GM08714 (cell line): Measurements from ENCODE around the gene FOXE1.
A peak's percentile ranks its signal among the peaks of the same experiment; 100 is the strongest.

Source experiments
- H3K4me3 ChIP-seq: fragments of 200-500 bp; sonication (Bioruptor generic); 2 replicates; pipeline ENCODE4 v1.5.1; 2014; ENCODE audit warnings: mild to moderate bottlenecking, low read length, inconsistent platforms
- ZNF274 ChIP-seq: IDR thresholded peaks from 2 replicates; pipeline ENCODE4 v1.6.1; 2012; ENCODE audit warnings: mild to moderate bottlenecking, low read depth, low read length

The FOXE1 gene

DNA sequence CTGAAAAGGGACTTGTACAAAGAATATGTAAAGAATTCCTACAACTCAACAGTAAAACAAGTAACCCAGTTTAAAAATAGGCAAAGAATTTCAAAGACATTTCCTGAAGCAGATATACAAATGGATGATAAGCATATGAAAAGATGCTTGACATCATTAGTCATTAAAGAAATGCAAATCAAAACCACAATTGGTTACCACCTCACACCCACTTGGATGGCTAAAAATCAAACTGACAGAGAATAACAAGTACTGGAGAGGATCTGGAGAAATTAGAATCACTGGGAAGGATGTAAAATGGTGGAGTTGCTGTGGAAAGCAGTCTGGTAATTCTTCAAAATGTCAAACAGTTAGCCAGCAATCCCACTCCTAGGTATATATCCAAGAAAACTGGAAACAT, 12.5 kb upstream of the FOXE1 start:
- H3K4me3 ChIP-seq = no peak overlapping the region
- no peak for TF ChIP-seq ZNF274

DNA sequence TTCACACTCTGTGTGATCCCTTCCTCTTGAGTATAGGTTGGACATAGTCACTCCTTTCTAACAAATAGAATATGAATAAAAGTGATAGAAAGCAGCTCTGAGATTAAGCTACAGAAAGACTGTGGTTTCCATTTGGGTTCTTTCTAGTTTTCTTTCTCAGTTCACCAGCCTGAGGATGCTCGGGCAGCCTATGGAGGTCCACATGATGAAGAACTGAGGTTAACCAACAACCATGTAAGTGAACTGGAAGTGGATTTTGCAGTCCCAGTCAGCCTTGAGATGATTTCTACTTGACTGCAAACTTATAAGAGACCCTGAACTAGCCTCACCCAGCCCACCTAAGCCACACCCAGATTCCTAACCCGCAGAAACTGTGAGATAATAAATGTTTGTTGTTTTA, 10.1 kb upstream of the FOXE1 start:
- H3K4me3 ChIP-seq = no peak overlapping the region
- no peak for TF ChIP-seq ZNF274

DNA sequence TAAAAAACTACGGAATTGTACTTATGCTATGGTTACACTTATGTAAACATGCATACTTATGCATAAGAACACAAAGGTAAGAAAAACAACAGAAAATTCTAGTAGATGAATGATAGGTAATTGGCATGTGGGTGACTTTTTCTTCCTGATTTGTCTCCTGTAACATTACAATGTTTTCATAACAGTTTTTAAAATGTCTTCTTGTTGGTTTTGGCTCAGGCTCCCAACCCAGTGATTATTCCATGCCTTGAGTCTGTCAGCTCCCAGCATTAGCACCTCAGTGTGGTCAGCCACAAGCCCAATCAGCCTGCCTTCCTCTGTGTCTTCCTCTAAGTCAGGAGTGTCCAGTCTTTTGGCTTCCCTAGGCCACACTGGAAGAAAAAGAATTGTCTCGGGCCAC, 7.9 kb upstream of the FOXE1 start:
- TF ChIP-seq ZNF274 = no peak
- no peak overlapping the region for H3K4me3 ChIP-seq

DNA sequence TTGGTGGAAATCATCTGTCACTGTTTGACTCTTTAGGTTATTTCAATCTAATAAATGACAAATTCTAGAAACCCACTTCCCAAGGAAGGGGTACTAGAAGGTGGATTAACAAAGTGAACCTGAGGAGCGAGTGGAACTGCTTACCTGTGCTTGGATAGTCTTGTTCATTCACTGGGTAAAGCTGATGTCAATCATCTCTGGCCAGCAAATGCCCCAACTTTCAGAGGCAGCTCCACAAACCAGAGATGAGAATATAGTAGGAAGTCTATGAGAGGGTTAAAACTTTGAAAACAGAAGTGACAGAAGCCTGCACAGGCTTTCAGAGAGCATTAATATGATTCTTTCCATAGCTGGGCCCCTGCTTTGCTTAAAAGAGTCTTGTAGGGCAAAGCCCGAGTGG, 7.3 kb upstream of the FOXE1 start:
- no peak overlapping the region for H3K4me3 ChIP-seq
- TF ChIP-seq ZNF274 = no peak

DNA sequence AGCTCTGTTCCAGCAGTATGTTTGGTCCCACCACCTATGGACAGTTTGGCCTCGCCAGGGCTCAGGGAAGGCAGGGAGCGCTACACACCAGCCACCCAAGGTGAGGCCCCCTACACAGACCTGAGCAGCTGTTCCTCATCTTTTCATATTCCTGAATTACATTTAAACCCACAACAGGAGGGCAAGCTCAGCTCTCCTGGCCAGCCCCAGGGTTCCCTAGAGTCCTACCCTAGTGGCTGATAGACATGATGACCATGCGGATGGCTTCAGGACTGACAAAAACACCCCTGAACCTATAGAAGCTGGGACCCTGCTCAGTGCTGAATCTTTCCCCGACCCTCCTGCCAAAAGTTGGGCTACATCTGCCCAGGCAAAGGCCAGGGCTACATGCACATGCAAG, 6.7 kb upstream of the FOXE1 start:
- TF ChIP-seq ZNF274 = no peak
- H3K4me3 ChIP-seq = no peak overlapping the region

DNA sequence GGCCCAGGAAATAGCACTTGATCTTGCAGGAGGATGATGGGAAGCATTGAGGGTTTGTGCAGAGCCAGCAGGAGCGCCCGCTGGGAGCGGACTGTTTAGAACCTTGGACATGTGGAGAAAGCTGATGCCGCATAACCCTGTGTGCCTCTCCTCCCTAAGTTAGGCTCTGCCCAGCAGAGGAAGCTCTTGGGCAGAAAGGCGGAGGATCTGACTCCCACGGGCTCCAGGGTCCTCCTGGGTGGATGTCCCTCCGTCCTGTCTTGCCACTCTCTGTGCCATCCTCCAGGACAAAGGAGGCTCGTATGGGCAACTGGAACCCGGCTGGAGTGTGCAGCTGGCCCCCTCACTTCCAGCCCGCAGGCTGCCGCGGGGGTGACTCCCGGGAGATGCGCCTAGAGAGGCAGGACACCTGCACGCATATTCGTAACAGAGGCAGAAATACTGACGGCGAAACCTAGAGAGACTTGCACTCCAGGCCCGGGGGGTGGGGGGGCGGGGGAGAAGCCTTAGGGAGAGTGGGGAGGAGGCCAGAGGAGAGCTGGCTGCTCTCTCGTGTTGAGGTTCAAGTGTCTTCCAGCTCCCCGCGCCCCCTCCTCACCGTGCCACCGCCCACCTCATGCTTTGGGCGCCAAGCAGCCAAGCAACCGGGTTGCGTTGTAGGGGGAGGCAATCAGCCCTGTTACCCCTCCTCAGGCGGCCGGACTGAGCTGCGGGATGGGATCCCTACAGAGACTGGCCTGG, 5.4 kb upstream of the FOXE1 start:
- H3K4me3 ChIP-seq = no peak overlapping the region
- no peak for TF ChIP-seq ZNF274

DNA sequence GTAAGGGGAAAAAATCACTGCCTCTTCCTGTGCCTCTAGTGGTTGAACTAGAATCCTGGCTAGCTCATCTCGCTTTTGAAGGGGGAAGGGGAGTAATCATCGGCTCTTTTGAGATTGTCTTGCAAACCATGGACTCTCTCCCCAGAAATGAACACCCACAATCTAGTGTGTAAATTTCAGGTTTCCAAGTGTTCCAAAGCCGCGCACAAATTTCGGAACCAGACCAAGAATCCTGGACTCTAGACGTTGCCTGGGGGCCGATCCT, 4.9 kb upstream of the FOXE1 start:
- no peak overlapping the region for H3K4me3 ChIP-seq
- no peak for TF ChIP-seq ZNF274

DNA sequence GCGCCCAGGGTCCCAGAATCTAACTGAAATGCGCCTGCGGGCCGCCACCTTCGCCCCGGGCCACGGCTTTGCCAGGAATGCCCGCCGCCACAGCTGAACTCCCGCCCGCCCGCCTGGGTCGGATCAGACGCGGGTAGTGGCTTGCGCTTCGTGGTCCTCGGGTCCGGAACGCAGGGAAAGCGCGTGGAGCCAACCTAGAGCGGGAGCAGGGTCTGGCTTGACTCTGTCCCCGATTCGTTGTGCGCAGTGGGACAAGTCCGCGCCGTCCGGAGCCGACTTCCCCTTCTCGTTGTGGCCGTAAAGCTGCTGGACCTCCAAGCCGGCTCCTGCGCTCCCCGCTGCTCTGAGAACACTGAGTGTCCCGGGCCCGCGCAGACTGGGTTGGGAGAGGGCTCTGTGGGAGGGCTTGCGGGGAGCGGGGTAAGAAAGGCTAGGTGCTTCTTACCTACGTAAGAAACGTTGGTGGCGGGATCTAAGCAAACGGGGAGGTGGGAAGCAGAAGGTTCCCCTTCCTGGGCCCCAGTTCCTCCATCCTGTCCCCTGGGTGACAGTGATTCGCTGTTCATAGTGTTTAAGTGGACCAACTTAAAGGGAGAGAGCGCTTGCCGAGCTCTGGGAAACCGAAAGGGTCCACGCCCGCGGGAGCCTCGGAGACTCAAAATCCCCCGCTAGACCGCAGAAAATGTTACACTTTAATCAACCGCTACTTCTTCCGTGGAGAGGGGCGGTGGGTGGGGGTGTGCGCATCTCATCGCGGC, 4.4 kb upstream of the FOXE1 start:
- no peak for TF ChIP-seq ZNF274
- peak overlapping the region; percentile 17; the same call in 1 of the 2 replicates for H3K4me3 ChIP-seq

DNA sequence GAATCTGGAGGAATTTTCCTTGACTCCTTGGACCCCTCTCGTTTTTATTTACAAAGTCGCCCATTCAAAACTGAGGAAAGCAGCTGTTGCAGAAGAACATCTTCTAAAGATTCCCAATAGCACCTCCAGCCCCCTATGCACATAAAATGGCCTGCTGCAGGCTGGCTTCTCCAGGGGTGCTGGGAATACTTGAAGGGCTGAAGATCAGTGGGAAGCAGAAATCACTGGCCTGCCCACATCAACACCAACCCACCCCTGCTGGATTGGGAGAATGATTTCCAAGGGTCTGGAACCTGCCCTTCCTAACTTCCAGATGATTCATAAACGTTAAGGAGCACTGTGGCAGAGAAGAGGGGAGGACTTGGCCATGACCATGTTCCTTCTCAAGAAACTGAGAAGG, 3.0 kb upstream of the FOXE1 start:
- TF ChIP-seq ZNF274 = no peak

DNA sequence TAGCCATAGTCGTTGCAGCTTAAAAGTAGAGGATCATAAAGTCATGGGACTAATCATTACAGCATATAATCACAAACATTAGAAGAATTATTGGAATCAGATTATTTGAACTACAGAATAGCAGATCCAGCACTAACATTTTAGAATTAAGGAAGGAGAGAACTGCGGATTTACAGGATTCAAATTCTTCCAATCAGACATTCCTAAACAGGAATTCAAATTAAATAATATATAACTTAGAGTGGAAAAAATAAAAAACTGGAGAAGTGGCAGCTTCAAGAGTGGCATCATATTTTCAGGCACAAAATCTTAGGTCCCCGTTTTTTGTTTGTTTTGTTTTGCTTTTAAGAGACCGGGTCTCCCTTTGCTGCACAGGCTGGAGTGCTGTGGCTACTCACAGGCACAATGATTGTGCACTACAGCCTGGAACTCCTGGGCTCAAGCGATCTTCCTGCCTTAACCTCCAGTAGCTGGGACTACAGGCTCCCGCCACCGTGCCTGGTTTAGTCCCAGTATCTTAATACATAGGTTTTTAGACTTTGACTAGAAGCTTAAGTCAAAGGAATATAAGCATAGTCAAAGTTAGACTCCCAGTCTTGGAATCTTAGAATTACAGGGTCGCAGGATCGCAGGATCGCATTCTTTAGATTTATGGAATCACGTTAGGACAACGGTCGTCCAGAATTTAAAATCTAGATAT, 2.1 kb upstream of the FOXE1 start:
- no peak overlapping the region for H3K4me3 ChIP-seq
- TF ChIP-seq ZNF274 = no peak

More for the DNA sequence above, 3.0 kb upstream of the FOXE1 start:
- no peak overlapping the region for H3K4me3 ChIP-seq

DNA sequence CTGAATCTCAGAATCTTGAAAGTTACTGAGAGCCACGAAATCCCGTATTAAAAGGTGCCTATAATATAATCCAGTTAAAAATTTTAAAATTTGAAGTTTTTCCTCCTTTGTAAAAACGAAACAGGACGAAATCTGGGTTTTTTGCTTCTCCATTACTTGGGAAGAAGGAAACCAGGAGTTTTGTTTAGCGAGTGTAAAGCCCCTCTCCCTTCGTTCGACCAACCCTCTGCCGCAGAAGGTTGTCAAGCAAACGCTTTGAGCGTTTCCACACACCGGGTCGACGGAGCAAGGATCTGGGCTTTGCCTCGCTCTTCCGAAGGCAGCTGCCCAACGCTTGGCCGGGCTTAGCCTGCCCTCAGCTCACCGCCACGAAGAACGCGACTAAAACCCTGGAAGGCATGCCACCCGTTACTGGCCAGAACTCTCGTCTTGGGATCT, 1.6 kb upstream of the FOXE1 start:
- H3K4me3 ChIP-seq = no peak overlapping the region
- no peak for TF ChIP-seq ZNF274

DNA sequence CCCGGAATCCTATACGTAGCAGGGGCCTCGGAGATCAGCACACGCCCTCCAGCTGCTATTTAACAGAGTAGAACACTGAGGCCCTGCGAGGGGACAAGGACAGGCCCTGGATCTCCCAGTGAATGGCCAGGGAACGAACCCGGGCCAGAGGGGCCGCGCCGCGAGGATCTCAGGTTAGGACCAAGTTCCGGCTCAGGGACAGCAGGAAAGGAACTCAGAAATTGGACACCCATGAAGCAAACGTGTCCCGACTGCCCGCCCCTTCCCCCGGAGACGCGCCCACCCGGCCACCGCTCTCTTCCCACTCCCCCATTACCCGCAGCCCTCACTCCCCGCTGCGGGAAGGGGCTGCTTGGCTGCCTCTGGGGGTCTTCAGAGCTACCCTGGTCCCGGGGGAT, 1.0 kb upstream of the FOXE1 start:
- no peak for TF ChIP-seq ZNF274
- H3K4me3 ChIP-seq = no peak overlapping the region

DNA sequence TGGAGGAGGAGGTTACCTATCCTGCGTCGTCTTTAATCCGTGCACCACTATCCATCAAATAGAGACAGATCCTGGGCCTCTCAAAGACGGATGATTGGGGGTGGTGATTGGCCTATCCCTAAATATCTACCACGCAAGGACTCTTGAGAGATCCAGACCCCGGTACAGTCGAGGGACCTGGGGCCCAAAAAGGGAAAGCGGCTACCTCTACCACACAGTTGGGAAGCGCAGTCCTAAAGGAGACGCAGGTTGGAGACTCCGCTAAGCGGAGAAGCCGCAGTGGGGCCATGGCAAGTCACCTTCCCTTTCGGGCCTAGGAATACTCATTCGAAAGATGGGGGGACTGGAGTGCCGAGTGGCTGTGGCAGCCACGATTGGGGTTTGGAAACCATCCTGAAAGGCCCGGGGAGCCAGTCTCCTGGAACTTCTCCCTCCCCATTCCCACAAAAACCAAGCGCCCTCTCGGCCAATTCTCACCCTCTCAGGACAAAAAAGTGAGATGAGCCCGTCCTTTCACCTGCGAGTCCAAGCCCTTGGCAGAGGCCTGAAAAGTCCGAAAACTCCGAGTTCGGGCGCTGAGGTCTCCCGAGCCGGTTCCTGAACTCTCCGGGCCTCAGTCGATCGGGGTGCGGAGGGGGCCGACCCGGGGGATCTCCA, 499 bp upstream of the FOXE1 start:
- H3K4me3 ChIP-seq = no peak overlapping the region

DNA sequence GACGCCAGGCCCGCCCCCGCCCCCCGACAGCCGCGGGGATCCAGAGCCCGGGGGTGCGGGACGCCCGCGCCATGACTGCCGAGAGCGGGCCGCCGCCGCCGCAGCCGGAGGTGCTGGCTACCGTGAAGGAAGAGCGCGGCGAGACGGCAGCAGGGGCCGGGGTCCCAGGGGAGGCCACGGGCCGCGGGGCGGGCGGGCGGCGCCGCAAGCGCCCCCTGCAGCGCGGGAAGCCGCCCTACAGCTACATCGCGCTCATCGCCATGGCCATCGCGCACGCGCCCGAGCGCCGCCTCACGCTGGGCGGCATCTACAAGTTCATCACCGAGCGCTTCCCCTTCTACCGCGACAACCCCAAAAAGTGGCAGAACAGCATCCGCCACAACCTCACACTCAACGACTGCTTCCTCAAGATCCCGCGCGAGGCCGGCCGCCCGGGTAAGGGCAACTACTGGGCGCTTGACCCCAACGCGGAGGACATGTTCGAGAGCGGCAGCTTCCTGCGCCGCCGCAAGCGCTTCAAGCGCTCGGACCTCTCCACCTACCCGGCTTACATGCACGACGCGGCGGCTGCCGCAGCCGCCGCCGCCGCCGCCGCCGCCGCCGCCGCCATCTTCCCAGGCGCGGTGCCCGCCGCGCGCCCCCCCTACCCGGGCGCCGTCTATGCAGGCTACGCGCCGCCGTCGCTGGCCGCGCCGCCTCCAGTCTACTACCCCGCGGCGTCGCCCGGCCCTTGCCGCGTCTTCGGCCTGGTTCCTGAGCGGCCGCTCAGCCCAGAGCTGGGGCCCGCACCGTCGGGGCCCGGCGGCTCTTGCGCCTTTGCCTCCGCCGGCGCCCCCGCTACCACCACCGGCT, 1.0 kb downstream of the FOXE1 start:
- H3K4me3 ChIP-seq = peak overlapping the region; percentile 33; the same call in 1 of the 2 replicates

More for the DNA sequence above, 499 bp upstream of the FOXE1 start:
- no peak for TF ChIP-seq ZNF274

More for the DNA sequence above, 1.0 kb downstream of the FOXE1 start:
- no peak for TF ChIP-seq ZNF274
